ENCODE results near the gene DAP. TPM values are rescaled to one million over a fixed set of nuclear protein-coding genes. Genes with fewer than 3 reads are reported as not detected.

The DAP gene
- total RNA-seq, 1 donor from 2014 or later: 79.8 TPM

- no peak overlapping the region for H3K4me3 Mint-ChIP-seq
- DNase-seq (ENCODE audit: low spot score in 2 of 2, unreplicated experiment in 2 of 2): no peak
- no peaks in the 10 kb centered on the region for H3K27me3 Mint-ChIP-seq (ENCODE audit: low read depth)
- no peak for TF ChIP-seq CTCF (IDR thresholded peaks at IDR 0.05; ENCODE audit: unreplicated experiment)
- H3K4me1 Mint-ChIP-seq: peaks cover 4% of the 10 kb centered on the region
- no peak overlapping the region for H3K27ac Mint-ChIP-seq
- peaks cover 3% of the 10 kb centered on the region for H3K9me3 Mint-ChIP-seq
- peaks cover 36% of the 10 kb centered on the region for H3K36me3 Mint-ChIP-seq
Observed at GRCh38 chr5:10750909-10751308, 10.1 kb downstream of the DAP start.

DNA sequence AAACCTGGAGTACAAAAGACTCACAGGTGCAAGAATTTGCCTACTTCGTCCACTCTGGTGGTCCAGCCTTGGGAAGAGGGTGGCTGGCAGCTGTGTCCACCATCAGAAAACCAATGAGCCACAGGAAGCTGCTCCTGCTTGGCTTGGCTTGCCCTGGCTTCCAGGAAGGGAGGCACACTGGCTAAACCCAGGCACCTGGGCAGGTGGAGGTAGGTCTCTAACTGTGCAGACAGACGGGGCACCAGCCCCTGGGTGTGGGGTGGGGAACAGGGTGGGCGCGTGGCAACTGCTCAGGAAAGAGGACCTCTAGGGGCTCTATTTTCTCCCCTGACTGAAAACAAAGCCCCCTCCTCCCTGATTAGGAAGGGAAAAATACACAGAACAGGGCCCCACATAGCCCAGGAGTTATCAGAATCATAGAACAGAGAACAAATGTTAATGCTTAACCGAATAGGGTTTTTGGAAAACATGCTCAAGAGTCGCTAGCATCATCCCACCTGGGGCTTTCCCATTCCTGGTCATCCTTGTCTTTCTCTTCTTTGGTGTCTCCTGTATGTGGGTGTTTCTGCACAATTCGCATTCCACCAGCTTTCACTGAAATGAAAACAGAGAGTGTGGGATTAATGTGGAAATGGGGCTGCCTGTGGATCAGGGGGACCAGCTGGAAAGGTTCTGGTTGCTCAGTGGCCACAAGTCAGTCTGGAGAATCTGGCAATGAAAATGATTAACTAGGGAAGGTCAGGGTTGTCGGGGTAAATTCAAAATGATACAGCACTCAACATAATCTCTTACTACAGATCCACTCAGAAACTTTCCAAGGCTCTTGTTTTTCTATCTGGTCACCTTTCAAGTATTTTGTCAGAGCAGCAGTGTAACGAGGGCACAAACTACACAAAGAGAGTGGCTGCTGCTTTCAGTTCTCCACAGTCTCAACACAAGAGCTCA, 13.1 kb downstream of the DAP start:
- Mint-ChIP-seq H3K27me3 (ENCODE audit: low read depth) (no peaks in the 10 kb centered on the region), H3K27ac (no peak overlapping the region), H3K36me3 (peaks cover 40% of the 10 kb centered on the region), H3K4me1 (no peaks in the 10 kb centered on the region), H3K4me3 (no peak overlapping the region), H3K9me3 (peaks cover 6% of the 10 kb centered on the region)
- no peak for DNase-seq (ENCODE audit: low spot score in 2 of 2, unreplicated experiment in 2 of 2)
- TF ChIP-seq CTCF (IDR thresholded peaks at IDR 0.05; ENCODE audit: unreplicated experiment): no peak

DNA sequence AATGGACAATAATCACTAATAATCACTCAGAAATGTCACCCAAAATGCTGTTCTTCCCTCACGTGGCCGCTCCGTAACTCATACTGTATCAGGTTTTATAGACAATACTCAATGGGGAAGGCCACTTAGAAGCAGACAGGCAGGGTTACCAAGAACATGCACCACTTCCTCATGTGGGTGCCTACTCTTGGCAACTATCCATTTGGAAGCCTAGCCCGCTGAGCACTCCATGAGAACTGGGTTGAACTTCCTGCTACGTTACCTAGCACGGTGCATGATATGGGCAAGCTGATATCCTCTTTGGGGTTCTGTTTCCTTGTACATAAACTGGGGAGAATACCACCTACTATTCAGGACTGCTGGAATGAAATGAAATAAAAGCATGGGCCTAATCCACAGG, 14.3 kb downstream of the DAP start:
- peaks cover 50% of the 10 kb centered on the region for H3K36me3 Mint-ChIP-seq
- no peak overlapping the region for H3K4me3 Mint-ChIP-seq
- H3K27ac Mint-ChIP-seq: no peak overlapping the region

DNA sequence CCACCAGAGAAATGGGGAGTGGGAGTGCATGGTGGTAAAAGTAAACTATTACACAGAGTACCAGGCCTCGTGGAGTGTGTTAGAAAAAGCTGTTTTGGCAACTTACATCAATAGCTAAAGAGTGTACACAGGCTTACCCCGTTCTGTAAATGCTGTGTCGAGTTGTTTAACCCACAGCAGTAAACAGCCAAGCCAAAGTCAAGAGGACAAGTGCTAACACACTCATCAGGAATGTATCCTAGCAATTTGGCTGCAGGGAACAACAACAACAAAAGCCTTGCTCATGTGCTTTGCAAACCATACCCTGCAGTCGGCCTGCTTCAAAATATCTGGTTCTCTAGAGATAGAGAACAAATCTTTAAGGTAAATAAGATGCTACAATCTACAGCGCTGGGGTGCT, 15.9 kb downstream of the DAP start:
- H3K9me3 Mint-ChIP-seq: peaks cover 31% of the 10 kb centered on the region
- H3K4me1 Mint-ChIP-seq: no peaks in the 10 kb centered on the region
- H3K27ac Mint-ChIP-seq: no peak overlapping the region
- DNase-seq (ENCODE audit: low spot score in 2 of 2, unreplicated experiment in 2 of 2): no peak
- H3K27me3 Mint-ChIP-seq (ENCODE audit: low read depth): no peaks in the 10 kb centered on the region
- H3K36me3 Mint-ChIP-seq: peaks cover 66% of the 10 kb centered on the region
- no peak for TF ChIP-seq CTCF (IDR thresholded peaks at IDR 0.05; ENCODE audit: unreplicated experiment)
- H3K4me3 Mint-ChIP-seq: no peak overlapping the region

More for the DNA sequence above, 14.3 kb downstream of the DAP start:
- no peak for DNase-seq (ENCODE audit: low spot score in 2 of 2, unreplicated experiment in 2 of 2)
- Mint-ChIP-seq H3K27me3 (ENCODE audit: low read depth) (no peaks in the 10 kb centered on the region), H3K4me1 (no peaks in the 10 kb centered on the region), H3K9me3 (peaks cover 17% of the 10 kb centered on the region)
- TF ChIP-seq CTCF (IDR thresholded peaks at IDR 0.05; ENCODE audit: unreplicated experiment): no peak

GRCh38 chr5:10744681-10745080, 16.4 kb downstream of the DAP start:
- no peak for DNase-seq (ENCODE audit: low spot score in 2 of 2, unreplicated experiment in 2 of 2)
- H3K4me1 Mint-ChIP-seq: no peaks in the 10 kb centered on the region
- H3K4me3 Mint-ChIP-seq: no peak overlapping the region
- no peak for TF ChIP-seq CTCF (IDR thresholded peaks at IDR 0.05; ENCODE audit: unreplicated experiment)
- peaks cover 35% of the 10 kb centered on the region for H3K9me3 Mint-ChIP-seq
- H3K27me3 Mint-ChIP-seq (ENCODE audit: low read depth): no peaks in the 10 kb centered on the region
- H3K27ac Mint-ChIP-seq: no peak overlapping the region
- H3K36me3 Mint-ChIP-seq: peaks cover 66% of the 10 kb centered on the region
